Panc1 (cell line): ENCODE results near the gene DCUN1D3. TPM values are rescaled to one million over a fixed set of nuclear protein-coding genes. Genes with fewer than 3 reads are reported as not detected.

Experiments
- ATAC-seq: fragments of 200-7000 bp; cut with Tn5 transposase; 2 replicates; pipeline ENCODE4 v1.9.1; 2020; ENCODE audit warnings: mild to moderate bottlenecking, moderate library complexity
- BruUV-seq: library from RNA; stranded (reverse); fragments of 400-500 nt; replicated peaks from 2 replicates; lab custom pipeline; 2021; lab: Mats Ljungman, UMichigan
- CTCF ChIA-PET: fragments of 300-600 bp; sonication (Branson Sonifier 250); formaldehyde crosslinking; loops from one replicate; lab custom pipeline; 2022; ENCODE audit warnings: antibody characterized with exemption; lab: Charles Lee
- POLR2A ChIA-PET: fragments of 300-600 bp; sonication (Branson Sonifier 250); formaldehyde crosslinking; loops from one replicate; lab custom pipeline; 2022; ENCODE audit warnings: antibody characterized with exemption; lab: Charles Lee
- DNase-seq: peaks from one replicate; pipeline ENCODE4 v3.0.0-alpha.2; 2010; ENCODE audit warnings: low read depth, low spot score
- H3K27ac ChIP-seq: 2 replicates; pipeline ENCODE4 v1.5.1; 2011; ENCODE audit warnings: mild to moderate bottlenecking, low read length, inconsistent platforms
- H3K27me3 ChIP-seq: fragments of 200-500 bp; sonication (Bioruptor generic); 2 replicates; pipeline ENCODE4 v1.6.0; 2014; ENCODE audit warnings: low read length, inconsistent platforms; ENCODE audit not compliant: control insufficient read depth, insufficient read depth
- H3K36me3 ChIP-seq: fragments of 200-500 bp; sonication (Bioruptor generic); 2 replicates; pipeline ENCODE4 v1.5.1; 2014; ENCODE audit warnings: inconsistent platforms, mild to moderate bottlenecking, low read length, moderate library complexity; ENCODE audit not compliant: control insufficient read depth, insufficient read depth
- H3K4me1 ChIP-seq: 2 replicates; pipeline ENCODE4 v1.5.1; 2011; ENCODE audit warnings: inconsistent platforms, mild to moderate bottlenecking, low read length, moderate library complexity; ENCODE audit not compliant: control insufficient read depth, insufficient read depth
- H3K4me3 ChIP-seq, 2 experiments: 2 replicates each; pipeline ENCODE4 v1.5.1; 2011 to 2012; ENCODE audit warnings: low read depth in 2 of 2, low read length in 2 of 2, mild to moderate bottlenecking in 2 of 2, inconsistent platforms in 1 of 2, moderate library complexity in 1 of 2
- H3K9me3 ChIP-seq: fragments of 200-500 bp; sonication (Bioruptor generic); 2 replicates; pipeline ENCODE4 v1.5.1; 2014; ENCODE audit warnings: low read depth, mild to moderate bottlenecking, inconsistent platforms, low read length, moderate library complexity; ENCODE audit not compliant: control insufficient read depth, insufficient read depth
- POLR2AphosphoS5 ChIP-seq: IDR thresholded peaks from 2 replicates; pipeline ENCODE4 v1.6.1; 2012; ENCODE audit warnings: mild to moderate bottlenecking, low read depth, low read length, moderate library complexity
- SIN3A ChIP-seq: IDR thresholded peaks from 2 replicates; pipeline ENCODE4 v1.6.1; 2012; ENCODE audit warnings: low read depth, mild to moderate bottlenecking, low read length, moderate library complexity, borderline replicate concordance; ENCODE audit not compliant: insufficient read depth
- TCF7L2 ChIP-seq: IDR thresholded peaks from 2 replicates; pipeline ENCODE4 v1.6.1; 2011; ENCODE audit warnings: mild to moderate bottlenecking, low read depth, low read length, inconsistent platforms
- in situ Hi-C: cut with HindIII; loops from 2 replicates; pipeline ENCODE4 v1.10.0; 2016; ENCODE audit warnings: low sequenced_read_pairs, low pct_unique_long_range_greater_than_20kb
- intact Hi-C: fragments of 100-400 bp; cut with micrococcal nuclease; formaldehyde crosslinking; loops from one replicate; pipeline ENCODE4 v1.10.0; 2022; ENCODE audit not compliant: unreplicated experiment
- total RNA-seq: library from RNA; stranded (reverse); gene quantifications from one replicate; pipeline ENCODE4 v1.2.1, GENCODE V29; 2021; ENCODE audit not compliant: unreplicated experiment
- TF ChIP-seq, protein P1 (sequence below), 2 experiments: IDR thresholded peaks; 2 replicates each; pipeline ENCODE4 v1.6.1; 2011 to 2012; ENCODE audit warnings: low read depth in 2 of 2, control low read depth in 1 of 2, low read length in 1 of 2, mild to moderate bottlenecking in 1 of 2, moderate library complexity in 1 of 2; ENCODE audit not compliant: insufficient read depth in 1 of 2
- TF ChIP-seq, protein P2 (sequence below): fragments of 450-650 bp; IDR thresholded peaks from 2 replicates; pipeline ENCODE4 v1.5.1; 2017; ENCODE audit warnings: mild to moderate bottlenecking

The DCUN1D3 gene
- total RNA-seq, 1 experiment from 2014 or later: 23.5 TPM

DNA sequence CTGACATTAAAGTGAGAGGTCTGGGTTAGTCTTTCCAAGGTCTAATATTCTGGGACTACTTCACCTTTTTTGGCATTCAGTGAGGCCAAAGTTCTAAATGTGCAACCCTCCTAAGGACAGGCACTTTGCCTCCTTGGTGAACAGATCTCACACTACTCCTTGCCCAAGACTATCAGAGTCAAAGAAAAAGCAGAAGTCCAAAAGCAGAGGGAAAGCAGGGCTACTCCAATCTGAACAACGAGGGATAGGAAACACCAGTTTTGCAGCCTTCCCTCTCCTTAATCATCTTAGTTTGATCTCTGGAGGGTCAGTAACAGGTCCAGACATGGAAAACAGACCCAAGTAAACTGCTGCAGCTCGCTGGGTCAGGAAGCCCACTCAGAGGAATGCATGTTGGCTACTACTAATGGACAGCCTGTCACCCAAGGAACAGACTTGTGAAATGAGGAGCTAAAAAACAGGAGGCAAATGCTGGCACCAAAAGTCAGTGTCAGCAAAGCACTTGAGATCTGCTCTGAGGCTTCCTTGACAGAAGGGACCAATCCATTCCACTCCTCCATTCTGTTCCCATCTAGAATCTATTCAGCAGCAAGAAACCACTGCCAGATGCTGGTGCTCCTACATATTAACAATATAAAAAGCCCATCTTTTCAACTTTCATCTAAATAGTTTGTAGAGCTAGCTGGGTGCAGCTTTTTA lies 29.9 kb downstream of the DCUN1D3 start:
- no peak for ATAC-seq
- no peak overlapping the region for H3K4me3 ChIP-seq
- no TSS peak for BruUV-seq
- no peaks in the 10 kb centered on the region for H3K27me3 ChIP-seq
- in situ Hi-C loops: no loop called here
- ChIA-PET CTCF (interaction anchor here (0.6 kb wide), 1 partner anchor 184 kb away, joined by 7 read pairs; no protein-coding TSS in a partner anchor), POLR2A (interaction anchor here (0.6 kb wide), 1 partner anchor 12 kb away, joined by 10 read pairs; no protein-coding TSS in a partner anchor)
- no peaks in the 10 kb centered on the region for H3K36me3 ChIP-seq
- peaks cover 29% of the 10 kb centered on the region for H3K4me1 ChIP-seq
- DNase-seq: no peak
- H3K9me3 ChIP-seq: no peaks in the 10 kb centered on the region
- TF ChIP-seq TCF7L2: no peak
- TF ChIP-seq, protein P1, sequence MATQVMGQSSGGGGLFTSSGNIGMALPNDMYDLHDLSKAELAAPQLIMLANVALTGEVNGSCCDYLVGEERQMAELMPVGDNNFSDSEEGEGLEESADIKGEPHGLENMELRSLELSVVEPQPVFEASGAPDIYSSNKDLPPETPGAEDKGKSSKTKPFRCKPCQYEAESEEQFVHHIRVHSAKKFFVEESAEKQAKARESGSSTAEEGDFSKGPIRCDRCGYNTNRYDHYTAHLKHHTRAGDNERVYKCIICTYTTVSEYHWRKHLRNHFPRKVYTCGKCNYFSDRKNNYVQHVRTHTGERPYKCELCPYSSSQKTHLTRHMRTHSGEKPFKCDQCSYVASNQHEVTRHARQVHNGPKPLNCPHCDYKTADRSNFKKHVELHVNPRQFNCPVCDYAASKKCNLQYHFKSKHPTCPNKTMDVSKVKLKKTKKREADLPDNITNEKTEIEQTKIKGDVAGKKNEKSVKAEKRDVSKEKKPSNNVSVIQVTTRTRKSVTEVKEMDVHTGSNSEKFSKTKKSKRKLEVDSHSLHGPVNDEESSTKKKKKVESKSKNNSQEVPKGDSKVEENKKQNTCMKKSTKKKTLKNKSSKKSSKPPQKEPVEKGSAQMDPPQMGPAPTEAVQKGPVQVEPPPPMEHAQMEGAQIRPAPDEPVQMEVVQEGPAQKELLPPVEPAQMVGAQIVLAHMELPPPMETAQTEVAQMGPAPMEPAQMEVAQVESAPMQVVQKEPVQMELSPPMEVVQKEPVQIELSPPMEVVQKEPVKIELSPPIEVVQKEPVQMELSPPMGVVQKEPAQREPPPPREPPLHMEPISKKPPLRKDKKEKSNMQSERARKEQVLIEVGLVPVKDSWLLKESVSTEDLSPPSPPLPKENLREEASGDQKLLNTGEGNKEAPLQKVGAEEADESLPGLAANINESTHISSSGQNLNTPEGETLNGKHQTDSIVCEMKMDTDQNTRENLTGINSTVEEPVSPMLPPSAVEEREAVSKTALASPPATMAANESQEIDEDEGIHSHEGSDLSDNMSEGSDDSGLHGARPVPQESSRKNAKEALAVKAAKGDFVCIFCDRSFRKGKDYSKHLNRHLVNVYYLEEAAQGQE (IDR thresholded peaks at IDR 0.05; ENCODE audit: insufficient read depth in 1 of 2, low read depth in 2 of 2, low read length in 1 of 2): no peak
- TF ChIP-seq POLR2AphosphoS5: no peak
- TF ChIP-seq, protein P2, sequence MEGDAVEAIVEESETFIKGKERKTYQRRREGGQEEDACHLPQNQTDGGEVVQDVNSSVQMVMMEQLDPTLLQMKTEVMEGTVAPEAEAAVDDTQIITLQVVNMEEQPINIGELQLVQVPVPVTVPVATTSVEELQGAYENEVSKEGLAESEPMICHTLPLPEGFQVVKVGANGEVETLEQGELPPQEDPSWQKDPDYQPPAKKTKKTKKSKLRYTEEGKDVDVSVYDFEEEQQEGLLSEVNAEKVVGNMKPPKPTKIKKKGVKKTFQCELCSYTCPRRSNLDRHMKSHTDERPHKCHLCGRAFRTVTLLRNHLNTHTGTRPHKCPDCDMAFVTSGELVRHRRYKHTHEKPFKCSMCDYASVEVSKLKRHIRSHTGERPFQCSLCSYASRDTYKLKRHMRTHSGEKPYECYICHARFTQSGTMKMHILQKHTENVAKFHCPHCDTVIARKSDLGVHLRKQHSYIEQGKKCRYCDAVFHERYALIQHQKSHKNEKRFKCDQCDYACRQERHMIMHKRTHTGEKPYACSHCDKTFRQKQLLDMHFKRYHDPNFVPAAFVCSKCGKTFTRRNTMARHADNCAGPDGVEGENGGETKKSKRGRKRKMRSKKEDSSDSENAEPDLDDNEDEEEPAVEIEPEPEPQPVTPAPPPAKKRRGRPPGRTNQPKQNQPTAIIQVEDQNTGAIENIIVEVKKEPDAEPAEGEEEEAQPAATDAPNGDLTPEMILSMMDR: no peak
- no peak for TF ChIP-seq SIN3A
- no peak overlapping the region for H3K27ac ChIP-seq
- intact Hi-C loops: no loop called here

DNA sequence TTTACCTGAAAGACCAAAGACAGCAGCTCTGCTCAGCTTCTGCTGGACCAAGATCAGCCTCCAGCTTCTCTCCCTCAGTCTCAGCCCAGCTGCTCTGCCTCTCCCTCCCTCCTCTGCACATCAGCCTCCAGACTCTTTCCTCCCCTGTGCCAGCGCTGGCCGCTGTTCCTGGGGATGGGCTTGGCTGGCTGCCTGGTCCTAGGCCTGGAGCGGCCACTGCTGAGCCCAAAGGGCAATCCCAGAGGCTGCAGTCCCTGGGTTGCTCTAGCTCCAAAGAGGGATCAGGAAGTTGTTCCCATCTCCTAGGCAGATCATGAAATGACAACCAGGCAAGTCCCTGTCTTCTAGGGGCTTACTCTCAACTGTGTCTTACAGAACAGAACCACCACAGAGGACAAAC lies 31.3 kb downstream of the DCUN1D3 start:
- ChIA-PET CTCF (no interaction called here), POLR2A (no interaction called here)
- TF ChIP-seq, protein P2: no peak
- no peak for TF ChIP-seq POLR2AphosphoS5
- TF ChIP-seq SIN3A: no peak
- TF ChIP-seq, protein P1 (IDR thresholded peaks at IDR 0.05; ENCODE audit: insufficient read depth in 1 of 2, low read depth in 2 of 2, low read length in 1 of 2): no peak
- no peak for TF ChIP-seq TCF7L2
- intact Hi-C loops (no loop called here), in situ Hi-C loops (no loop called here)
- no peak for DNase-seq
- no peak overlapping the region for H3K27ac ChIP-seq
- no peaks in the 10 kb centered on the region for H3K36me3 ChIP-seq
- no peaks in the 10 kb centered on the region for H3K27me3 ChIP-seq
- no peaks in the 10 kb centered on the region for H3K9me3 ChIP-seq
- H3K4me3 ChIP-seq: no peak overlapping the region
- peaks cover 25% of the 10 kb centered on the region for H3K4me1 ChIP-seq
- ATAC-seq: peak; percentile 53
- no TSS peak for BruUV-seq
